Activated CD4-positive, alpha-beta T cell treated with anti-CD3 and anti-CD28 coated beads for 36 hours (primary cell): ENCODE data around the gene POGLUT2. TPM values are rescaled to one million over a fixed set of nuclear protein-coding genes. Genes with fewer than 3 reads are reported as not detected.

ENCODE experiments used
- ATAC-seq: fragments of 200-7000 bp; cut with Tn5 transposase; one replicate; pipeline ENCODE4 v1.10.0; 2021; ENCODE audit warnings: mild to moderate bottlenecking, moderate library complexity
- CTCF ChIA-PET: fragments of 350-600 bp; sonication (Branson Sonifier 250); formaldehyde crosslinking; loops from one replicate; lab custom pipeline; 2021; ENCODE audit warnings: antibody characterized with exemption; lab: Charles Lee
- POLR2A ChIA-PET: fragments of 350-600 bp; sonication (Branson Sonifier 250); formaldehyde crosslinking; loops from one replicate; lab custom pipeline; 2021; ENCODE audit warnings: antibody characterized with exemption, inconsistent platforms; lab: Charles Lee
- DNase-seq: peaks from one replicate; pipeline ENCODE4 v3.0.0-alpha.2; 2020
- H3K27ac Mint-ChIP-seq: one replicate; pipeline ENCODE4 v1.8.0; 2021; ENCODE audit warnings: mixed read lengths
- H3K27me3 Mint-ChIP-seq: one replicate; pipeline ENCODE4 v1.8.0; 2021; ENCODE audit warnings: mixed read lengths
- H3K36me3 Mint-ChIP-seq: one replicate; pipeline ENCODE4 v1.8.0; 2021; ENCODE audit warnings: low read depth, mixed read lengths
- H3K4me1 Mint-ChIP-seq: one replicate; pipeline ENCODE4 v1.8.0; 2021; ENCODE audit warnings: mixed read lengths
- H3K4me3 Mint-ChIP-seq: one replicate; pipeline ENCODE4 v1.8.0; 2021; ENCODE audit warnings: mild to moderate bottlenecking, moderate library complexity, mixed read lengths
- H3K9me3 Mint-ChIP-seq: one replicate; pipeline ENCODE4 v1.8.0; 2021; ENCODE audit warnings: low read depth, mixed read lengths
- intact Hi-C, 2 experiments: fragments of 100-400 bp; cut with DNase I in 1 of 2; cut with micrococcal nuclease in 1 of 2; formaldehyde crosslinking; loops; one replicate each; pipeline versions ENCODE4 v1.14.2 to v1.15.1; 2022 to 2024; cut with DNase I, micrococcal nuclease
- total RNA-seq, 2 experiments: library from RNA; stranded (reverse); gene quantifications; one replicate each; pipeline ENCODE4 v1.2.3, GENCODE V29; 2021

Gene POGLUT2
- total RNA-seq, 2 experiments from 2014 or later, result 3.3 to 3.7 TPM

GRCh38 chr13:102763741-102764140, 35.0 kb downstream of the POGLUT2 start:
- POLR2A ChIA-PET, result no interaction called here
- intact Hi-C loops, result no loop called here
- H3K27me3 Mint-ChIP-seq, result no peaks in the 10 kb centered on the region

GRCh38 chr13:102761071-102761470, 37.7 kb downstream of the POGLUT2 start:
- no peaks in the 10 kb centered on the region for H3K9me3 Mint-ChIP-seq
- peaks cover 2% of the 10 kb centered on the region for H3K36me3 Mint-ChIP-seq
- no peaks in the 10 kb centered on the region for H3K27me3 Mint-ChIP-seq
- ChIA-PET POLR2A (no interaction called here), CTCF (no interaction called here)
- DNase-seq (no peak), ATAC-seq (no peak)
- H3K4me3 Mint-ChIP-seq, result no peak overlapping the region
- H3K4me1 Mint-ChIP-seq, result no peaks in the 10 kb centered on the region
- H3K27ac Mint-ChIP-seq, result no peak overlapping the region
- intact Hi-C loops, result no loop called here

More at GRCh38 chr13:102763741-102764140, 35.0 kb downstream of the POGLUT2 start:
- no peak overlapping the region for H3K27ac Mint-ChIP-seq
- H3K4me1 Mint-ChIP-seq, result peaks cover under 1% of the 10 kb centered on the region
- ATAC-seq (no peak), DNase-seq (no peak)
- no peaks in the 10 kb centered on the region for H3K9me3 Mint-ChIP-seq
- H3K4me3 Mint-ChIP-seq, result no peak overlapping the region
- H3K36me3 Mint-ChIP-seq, result peaks cover 10% of the 10 kb centered on the region
- CTCF ChIA-PET, result no interaction called here

GRCh38 chr13:102758842-102759241, 39.9 kb downstream of the POGLUT2 start:
- no peaks in the 10 kb centered on the region for H3K4me1 Mint-ChIP-seq
- CTCF ChIA-PET, result interaction anchor here (1.3 kb wide), 1 partner anchor 203 kb away, joined by 4 read pairs; no protein-coding TSS in a partner anchor
- H3K27me3 Mint-ChIP-seq, result no peaks in the 10 kb centered on the region
- no peak overlapping the region for H3K27ac Mint-ChIP-seq
- no peak overlapping the region for H3K4me3 Mint-ChIP-seq
- no peaks in the 10 kb centered on the region for H3K9me3 Mint-ChIP-seq
- ATAC-seq (no peak), DNase-seq (no peak)
- POLR2A ChIA-PET, result no interaction called here
- intact Hi-C loops, result no loop called here
- H3K36me3 Mint-ChIP-seq, result no peaks in the 10 kb centered on the region

GRCh38 chr13:102757006-102757405, 41.8 kb downstream of the POGLUT2 start:
- ChIA-PET CTCF (interaction anchor here (0.7 to 1.3 kb wide), 3 partner anchors 17 to 723 kb away, joined by 3 to 4 read pairs (median 4); partner anchors contain the start of gene TEX30), POLR2A (no interaction called here)
- H3K27me3 Mint-ChIP-seq, result no peaks in the 10 kb centered on the region
- peaks cover 3% of the 10 kb centered on the region for H3K9me3 Mint-ChIP-seq
- no peak overlapping the region for H3K4me3 Mint-ChIP-seq
- no peaks in the 10 kb centered on the region for H3K4me1 Mint-ChIP-seq
- peaks cover 4% of the 10 kb centered on the region for H3K36me3 Mint-ChIP-seq
- intact Hi-C loops, result no loop called here
- no peak overlapping the region for H3K27ac Mint-ChIP-seq
- DNase-seq (no peak), ATAC-seq (no peak)

- no peaks in the 10 kb centered on the region for H3K4me1 Mint-ChIP-seq
- POLR2A ChIA-PET, result no interaction called here
- ATAC-seq, result no peak
- peaks cover 11% of the 10 kb centered on the region for H3K27me3 Mint-ChIP-seq
- H3K4me3 Mint-ChIP-seq, result no peak overlapping the region
- intact Hi-C loops, result no loop called here
- H3K9me3 Mint-ChIP-seq, result peaks cover 3% of the 10 kb centered on the region
- H3K36me3 Mint-ChIP-seq, result peaks cover 13% of the 10 kb centered on the region
- CTCF ChIA-PET, result no interaction called here
- DNase-seq, result no peak
- no peak overlapping the region for H3K27ac Mint-ChIP-seq
Measured at GRCh38 chr13:102751886-102752285, 46.9 kb downstream of the POGLUT2 start.

GRCh38 chr13:102742506-102742905, 56.3 kb downstream of the POGLUT2 start:
- DNase-seq (no peak), ATAC-seq (no peak)
- no peaks in the 10 kb centered on the region for H3K4me1 Mint-ChIP-seq
- intact Hi-C loops, result no loop called here
- no peak overlapping the region for H3K4me3 Mint-ChIP-seq
- H3K27me3 Mint-ChIP-seq, result peaks cover 33% of the 10 kb centered on the region
- ChIA-PET CTCF (no interaction called here), POLR2A (no interaction called here)
- peaks cover 3% of the 10 kb centered on the region for H3K36me3 Mint-ChIP-seq
- no peak overlapping the region for H3K27ac Mint-ChIP-seq
- H3K9me3 Mint-ChIP-seq, result peaks cover 12% of the 10 kb centered on the region

- intact Hi-C loops, result no loop called here
- no peak overlapping the region for H3K4me3 Mint-ChIP-seq
- no peak for DNase-seq
- ChIA-PET CTCF (no interaction called here), POLR2A (no interaction called here)
- no peak for ATAC-seq
- H3K27ac Mint-ChIP-seq, result no peak overlapping the region
- no peaks in the 10 kb centered on the region for H3K4me1 Mint-ChIP-seq
- peaks cover 3% of the 10 kb centered on the region for H3K36me3 Mint-ChIP-seq
- H3K9me3 Mint-ChIP-seq, result peaks cover 12% of the 10 kb centered on the region
- peaks cover 33% of the 10 kb centered on the region for H3K27me3 Mint-ChIP-seq
Measured at GRCh38 chr13:102742101-102742500, 56.7 kb downstream of the POGLUT2 start.

Other genes with a start within 250 kb of the POGLUT2 start
- gene TPP2, start 202.0 kb downstream of the POGLUT2 start, total RNA-seq, result 10 to 100 TPM; 75.2 to 77.0 TPM
- not detected for gene METTL21C, start 103.9 kb downstream of the POGLUT2 start, total RNA-seq
- 10 to 100 TPM; 21.5 to 25.8 TPM for gene TEX30, start 25.2 kb downstream of the POGLUT2 start, total RNA-seq
- 10 to 100 TPM in 1 of 2 experiments, 1 to 10 TPM in 1; 9.7 to 11.6 TPM for gene BIVM, start 143 bp upstream of the POGLUT2 start, total RNA-seq
- 10 to 100 TPM; 74.8 to 79.1 TPM for gene ERCC5, start 47.1 kb upstream of the POGLUT2 start, total RNA-seq